Neural progenitor cell (in vitro differentiated cells): Measurements from ENCODE around the gene KCNMB2.

Experiments used
- CTCF ChIP-seq: fragments of 200-600 bp; sonication (generic); IDR thresholded peaks from 2 replicates; pipeline ENCODE4 v1.5.1; 2017; ENCODE audit warnings: antibody characterized with exemption, mild to moderate bottlenecking
- EZH2 ChIP-seq: fragments of 200-600 bp; sonication (generic); IDR thresholded peaks from 2 replicates; pipeline ENCODE4 v1.6.1; 2017; ENCODE audit warnings: antibody characterized with exemption, mild to moderate bottlenecking, moderate library complexity
- EZH2phosphoT487 ChIP-seq: fragments of 200-600 bp; sonication (generic); IDR thresholded peaks from 2 replicates; pipeline ENCODE4 v1.6.1; 2017; ENCODE audit warnings: antibody characterized with exemption

DNA sequence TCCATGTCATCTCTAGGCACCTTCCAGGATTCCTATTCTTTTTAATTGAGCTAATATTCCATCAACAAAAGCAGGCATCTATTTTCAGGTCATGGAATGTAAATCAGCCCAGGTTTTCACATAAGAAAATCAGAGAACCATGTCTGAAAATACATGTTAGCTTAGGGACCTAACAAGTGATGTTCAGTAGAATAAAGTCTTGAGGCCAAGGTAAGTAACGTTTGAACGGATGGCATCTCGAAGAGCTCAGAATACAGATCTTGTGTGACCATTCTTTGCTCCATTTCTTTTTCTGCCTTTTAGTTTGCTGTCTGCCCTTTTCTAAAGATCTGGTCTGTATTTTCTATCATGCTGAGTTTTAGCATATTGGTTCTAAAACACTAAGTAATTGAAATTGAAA lies 16.5 kb upstream of the KCNMB2 start:
- TF ChIP-seq CTCF (no peak), EZH2 (no peak), EZH2phosphoT487 (no peak)
